Tibial nerve (tissue), 4 donors: ENCODE measurements around the gene SLC25A34.

ENCODE experiments used
- CTCF ChIP-seq, 5 experiments: fragments of 200-600 bp in 3 of 5; fragments of 450-650 bp in 2 of 5; sonication (generic) in 3 of 5; IDR thresholded peaks; one replicate each; pipeline ENCODE4 v1.5.1; 2016 to 2019; ENCODE audit warnings: antibody characterized with exemption in 5 of 5, mild to moderate bottlenecking in 3 of 5, moderate library complexity in 2 of 5
- EP300 ChIP-seq, 2 donors: sonication (generic); formaldehyde crosslinking; IDR thresholded peaks; one replicate each; pipeline ENCODE4 v1.6.1; 2017; ENCODE audit warnings: antibody characterized with exemption in 2 of 2, mild to moderate bottlenecking in 1 of 2
- POLR2A ChIP-seq, 2 donors: fragments of 450-650 bp; IDR thresholded peaks; one replicate each; pipeline ENCODE4 v1.6.1; 2017; ENCODE audit warnings: antibody characterized with exemption in 2 of 2, mild to moderate bottlenecking in 2 of 2, moderate library complexity in 2 of 2

GRCh38 chr1:15701784-15702183, 34.3 kb upstream of the SLC25A34 start:
- TF ChIP-seq POLR2A (IDR thresholded peaks at IDR 0.05) (no peak), CTCF (IDR thresholded peaks at IDR 0.05) (no peak), EP300 (IDR thresholded peaks at IDR 0.05) (no peak)
